ENCODE results near the gene HNRNPA2B1. TPM values are rescaled to one million over a fixed set of nuclear protein-coding genes. Genes with fewer than 3 reads are reported as not detected.

HNRNPA2B1 gene
- total RNA-seq, 1 experiment from 2014 or later, result 1,137 TPM

GRCh38 chr7:26216049-26216448, 15.5 kb upstream of the HNRNPA2B1 start:
- no peak overlapping the region for H2BK120ac ChIP-seq (ENCODE audit: low read depth, low read length, poor library complexity, severe bottlenecking)
- H3K79me1 ChIP-seq (ENCODE audit: insufficient read depth, low read depth, low read length, poor library complexity, severe bottlenecking), result no peaks in the 10 kb centered on the region
- H2BK12ac ChIP-seq (ENCODE audit: insufficient read length, low read depth, low read length), result no peak overlapping the region
- Mint-ChIP-seq H3K27ac (no peak overlapping the region), H3K9me3 (no peaks in the 10 kb centered on the region), H3K4me3 (no peak overlapping the region), H3K27me3 (ENCODE audit: low read depth) (no peaks in the 10 kb centered on the region), H3K4me1 (peaks cover 4% of the 10 kb centered on the region in 2 experiments; a peak in 1 of 4 replicates), H3K36me3 (ENCODE audit: insufficient read depth in 1 of 3, low read depth in 3 of 3) (peaks cover 11 to 23% (median 19%) of the 10 kb centered on the region in 3 experiments; a peak in 6 of 7 replicates)
- TF ChIP-seq CTCF (conservative IDR thresholded peaks at IDR 0.05), result no peak
- no peak overlapping the region for H3K23ac ChIP-seq (ENCODE audit: insufficient read length, low read depth, low read length)
- no peak overlapping the region for H3K4me2 ChIP-seq (ENCODE audit: insufficient read depth, insufficient read length, low read length)
- no peak overlapping the region for H3K9ac ChIP-seq (ENCODE audit: extremely low read depth, insufficient read length, low read length)
- H3K23me2 ChIP-seq (ENCODE audit: insufficient read length, low read depth, low read length, poor library complexity, severe bottlenecking), result no peaks in the 10 kb centered on the region
- no peak overlapping the region for H2BK20ac ChIP-seq (ENCODE audit: low read depth, low read length, poor library complexity, severe bottlenecking)
- no peaks in the 10 kb centered on the region for H3K79me2 ChIP-seq (ENCODE audit: insufficient read depth, low read length)
- no peak overlapping the region for H3K27ac ChIP-seq (ENCODE audit: insufficient read length, low read depth, low read length)
- H3K4me1 ChIP-seq (ENCODE audit: insufficient read depth, low read length), result no peaks in the 10 kb centered on the region
- no peak overlapping the region for H4K5ac ChIP-seq (ENCODE audit: insufficient read length, low read depth, low read length)
- no peak overlapping the region for H4K91ac ChIP-seq (ENCODE audit: insufficient read length, low read depth, low read length)
- H2BK5ac ChIP-seq (ENCODE audit: insufficient read length, low read length), result no peak overlapping the region
- H2BK15ac ChIP-seq (ENCODE audit: low read depth, low read length), result no peak overlapping the region
- H2AK5ac ChIP-seq (ENCODE audit: insufficient read length, low read length), result no peak overlapping the region
- H3K4ac ChIP-seq (ENCODE audit: low read depth, low read length), result no peak overlapping the region
- H3T11ph ChIP-seq (ENCODE audit: low read length), result no peak overlapping the region
- H3K9me3 ChIP-seq (ENCODE audit: control insufficient read depth, low read depth, low read length), result no peaks in the 10 kb centered on the region
- no peak overlapping the region for H3K14ac ChIP-seq (ENCODE audit: insufficient read depth, low read length)
- no peaks in the 10 kb centered on the region for H3K27me3 ChIP-seq (ENCODE audit: insufficient read depth, low read length)
- no CpG with 5 or more reads among the region's 2 CpGs for WGBS (ENCODE audit: extremely low coverage, insufficient read length, low lambda C conversion rate)
- no peak for DNase-seq
- H3K56ac ChIP-seq (ENCODE audit: insufficient read length, low read depth, low read length), result no peak overlapping the region
- H4K8ac ChIP-seq (replicated peaks; ENCODE audit: insufficient read length, low read depth, low read length), result no peak overlapping the region
- H4K20me1 ChIP-seq (ENCODE audit: control insufficient read depth, insufficient read depth, insufficient read length), result no peaks in the 10 kb centered on the region
- no peak overlapping the region for H3K18ac ChIP-seq (ENCODE audit: insufficient read length, low read depth, low read length)
- no peak overlapping the region for H2AFZ ChIP-seq (ENCODE audit: low read length)
